ENCODE results near the gene TMEM191C.
"Not testable (repeated sequence)": the region's sequence is repeated elsewhere in the genome, so short reads cannot be mapped to it uniquely, and the experiment has no call there.

Gene TMEM191C

DNA sequence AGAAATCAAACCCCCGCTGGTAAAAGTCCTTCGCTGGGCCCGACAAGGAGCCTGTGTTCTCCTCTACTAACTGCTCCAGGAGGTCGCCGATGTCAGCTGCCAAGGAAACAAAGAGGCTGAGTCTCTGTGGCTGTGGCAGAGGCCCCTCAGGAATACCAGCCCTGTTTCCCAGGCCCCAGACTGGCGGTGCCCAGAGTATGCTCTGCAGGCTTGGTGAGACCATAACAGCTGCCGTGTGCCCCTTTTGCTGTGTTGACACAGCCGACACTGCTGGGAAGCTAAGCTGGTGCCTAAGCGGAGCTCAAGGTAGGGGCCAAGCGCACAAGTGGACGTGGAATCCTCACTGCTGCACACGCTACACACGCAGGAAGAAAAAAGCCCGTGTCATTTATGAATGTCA lies 16.9 kb downstream of the TMEM191C start:
- not testable (repeated sequence) for DNase-seq

DNA sequence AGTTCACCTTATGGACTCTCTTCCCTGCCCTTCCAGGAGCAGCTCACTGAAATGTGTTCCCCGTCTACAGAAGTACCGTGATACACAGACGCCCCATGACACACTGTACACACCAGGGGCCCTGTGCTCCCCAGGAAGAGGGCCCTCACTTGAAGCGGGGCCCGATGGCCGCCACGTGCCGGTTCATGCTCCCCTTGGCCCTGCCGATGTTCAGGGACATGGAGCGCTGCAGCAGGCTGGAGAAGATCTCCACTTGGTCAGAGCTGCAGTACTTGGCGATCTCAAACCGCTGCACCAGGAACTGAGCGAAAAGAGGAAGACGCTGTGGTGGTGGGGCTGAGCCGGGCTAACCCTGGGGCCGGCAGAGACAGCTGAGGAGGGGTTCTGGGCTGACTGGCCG lies 20.5 kb downstream of the TMEM191C start:
- not testable (repeated sequence) for DNase-seq

DNA sequence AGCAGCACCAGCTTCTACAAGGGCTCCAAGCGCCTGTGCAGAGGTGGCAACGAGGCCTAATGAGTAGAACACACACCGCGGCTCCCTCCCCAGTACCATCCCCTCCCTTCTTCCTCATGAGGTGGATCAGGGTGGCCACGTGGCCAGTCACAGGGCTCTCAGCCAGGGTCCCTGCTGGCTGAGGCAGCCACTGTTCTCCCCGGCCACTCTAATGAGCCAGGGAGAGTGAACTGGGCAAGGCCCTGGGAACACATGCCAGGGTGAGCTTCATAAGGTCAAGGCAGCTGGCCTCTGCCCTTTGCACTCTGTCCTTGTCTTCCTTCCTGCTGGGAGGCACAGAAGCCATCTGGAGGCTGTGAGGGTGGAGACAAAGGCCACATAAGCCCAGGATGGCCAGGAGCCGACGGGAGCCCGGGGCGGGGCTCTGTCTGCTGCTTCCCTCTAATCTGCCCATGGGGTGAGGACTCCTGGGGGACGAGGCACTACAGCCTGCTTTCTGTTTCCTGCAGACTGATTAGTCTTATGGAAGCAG lies 22.0 kb downstream of the TMEM191C start:
- DNase-seq, result not testable (repeated sequence)

DNA sequence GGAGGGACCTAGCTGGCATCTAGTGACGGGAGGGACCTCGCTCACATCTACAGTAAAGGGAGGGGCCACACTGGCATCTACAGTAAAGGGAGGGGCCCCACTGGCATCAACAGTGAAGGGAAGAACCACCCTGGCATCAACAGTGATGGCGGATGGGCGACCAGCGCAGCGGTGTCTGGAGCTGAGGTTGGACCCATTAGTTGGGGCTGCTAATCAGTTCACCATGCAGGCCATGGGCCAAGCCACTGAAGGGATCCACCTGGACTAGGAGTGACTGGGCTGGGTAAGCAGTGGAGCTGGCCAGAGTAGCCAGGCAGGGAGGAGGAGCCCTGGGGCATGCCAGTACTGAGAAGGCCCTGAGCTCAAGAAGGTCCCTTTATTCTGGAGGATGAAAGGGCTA lies 23.4 kb downstream of the TMEM191C start:
- not testable (repeated sequence) for DNase-seq

- DNase-seq, result not testable (repeated sequence)
Observed at GRCh38 chr22:21492271-21492670, 25.1 kb downstream of the TMEM191C start.

DNA sequence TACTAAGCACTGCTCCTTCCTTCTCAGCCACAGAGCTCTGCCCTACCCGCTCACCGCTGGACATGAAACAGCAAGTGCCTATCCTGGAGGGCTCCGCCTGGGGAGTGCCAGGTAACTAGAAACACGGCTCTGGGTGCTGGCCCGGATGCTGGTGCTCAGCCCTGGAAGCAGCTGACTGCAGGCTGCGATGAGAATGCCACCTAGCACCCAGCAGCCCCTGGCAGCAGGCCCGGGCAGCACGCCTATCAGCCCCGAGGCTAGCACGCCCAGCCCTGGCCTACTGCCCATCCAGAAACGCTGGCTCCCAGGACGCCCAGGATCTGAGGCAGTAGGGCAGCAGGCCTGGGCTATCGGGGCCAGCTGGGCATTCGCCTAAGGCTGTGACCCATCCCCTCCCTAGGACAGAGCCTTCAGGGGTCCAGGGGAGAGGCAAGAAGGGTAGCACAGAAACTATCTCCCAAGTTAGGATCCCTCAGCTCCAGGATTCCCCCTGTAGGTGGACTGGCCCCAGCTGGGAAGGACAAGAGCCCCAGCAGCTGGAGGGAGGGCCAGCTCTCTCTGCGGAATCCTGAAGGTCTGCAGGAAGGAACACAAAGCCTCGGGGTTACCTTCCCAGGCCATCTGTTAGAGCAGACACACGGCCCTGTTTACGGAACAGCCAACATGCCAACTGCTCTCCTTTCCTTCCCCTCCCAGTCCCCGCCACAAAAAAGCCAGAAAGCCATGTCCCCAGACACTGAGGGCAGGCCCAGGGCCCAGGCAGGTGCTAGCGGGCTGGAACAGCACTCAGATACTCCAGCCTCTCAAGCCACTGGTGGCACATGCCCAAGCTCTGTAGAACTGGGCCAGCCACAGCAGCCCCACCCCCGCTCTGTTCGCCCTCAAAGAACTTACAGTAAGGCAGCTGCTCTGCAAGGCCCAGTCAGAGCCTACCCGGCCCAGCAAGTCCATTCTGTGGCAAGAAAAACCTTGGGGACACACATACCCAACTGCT lies 26.9 kb downstream of the TMEM191C start:
- DNase-seq, result not testable (repeated sequence)

- not testable (repeated sequence) for DNase-seq
Observed at GRCh38 chr22:21497984-21498383, 30.8 kb downstream of the TMEM191C start.

- not testable (repeated sequence) for DNase-seq
Observed at GRCh38 chr22:21498489-21498888, 31.3 kb downstream of the TMEM191C start.

DNA sequence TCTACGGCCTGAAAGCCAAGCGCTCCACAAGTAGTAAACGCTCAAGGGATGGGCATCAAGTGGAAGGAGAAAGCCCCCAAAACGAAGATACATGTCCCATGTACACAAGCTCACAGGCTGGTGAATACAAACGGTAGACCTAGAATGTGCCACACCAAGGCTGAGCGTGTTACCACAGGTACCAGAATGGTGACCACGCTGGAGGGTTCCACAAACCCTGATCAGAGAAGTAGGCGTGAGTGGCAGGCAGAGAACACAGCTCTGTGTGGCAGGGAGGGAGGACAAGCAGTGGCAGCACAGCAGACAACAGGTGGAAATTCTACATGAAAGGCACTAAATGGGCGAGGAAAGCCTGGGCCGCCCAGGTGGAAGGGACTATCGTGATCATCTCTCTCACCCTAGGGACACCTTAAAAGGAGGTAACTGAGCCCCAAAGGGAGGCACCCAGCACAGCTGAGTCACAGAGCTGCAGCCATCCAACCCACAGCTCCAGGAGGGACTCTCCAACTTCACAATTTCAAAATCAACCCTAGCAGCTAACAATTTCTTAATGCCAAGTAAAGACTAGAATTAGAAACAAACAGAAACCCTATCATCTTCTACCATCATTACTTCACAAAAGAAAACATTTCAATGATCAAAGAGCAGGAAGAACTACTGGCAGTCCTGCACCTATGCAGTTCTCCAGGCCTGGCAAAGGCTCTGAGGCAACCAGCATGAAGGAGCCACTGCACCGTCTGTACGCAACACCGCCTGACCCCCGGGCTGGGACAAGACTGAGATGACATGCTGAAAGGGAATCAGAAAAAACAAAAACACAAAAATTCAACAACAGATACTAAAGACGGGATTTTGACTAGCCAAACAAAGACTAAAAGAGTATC lies 32.7 kb downstream of the TMEM191C start:
- DNase-seq, result not testable (repeated sequence)

- DNase-seq, result not testable (repeated sequence)
Observed at GRCh38 chr22:21510397-21510796, 43.2 kb downstream of the TMEM191C start.

GRCh38 chr22:21512022-21512421 lies 44.8 kb downstream of the TMEM191C start:
- DNase-seq, result not testable (repeated sequence)

- not testable (repeated sequence) for DNase-seq
Observed at GRCh38 chr22:21514117-21514516, 46.9 kb downstream of the TMEM191C start.

DNA sequence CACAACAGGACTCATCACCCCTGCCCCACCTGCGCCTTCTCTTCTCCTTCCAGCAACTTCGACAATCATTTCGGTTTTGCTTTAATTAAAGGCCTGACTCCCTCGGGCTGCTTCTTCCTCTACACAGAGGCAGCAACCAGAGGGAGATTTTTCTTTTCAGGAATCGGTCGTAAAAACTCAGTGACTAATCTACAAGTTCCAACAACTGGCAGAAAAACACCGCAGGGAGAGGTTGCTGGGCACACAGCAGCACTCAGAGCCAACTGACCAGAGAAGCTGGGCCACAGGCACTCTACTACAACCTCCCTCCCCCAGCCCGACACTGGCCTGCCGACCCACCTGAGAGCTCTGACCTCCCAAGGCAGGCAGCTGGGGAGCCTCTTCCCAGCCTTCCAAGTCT lies 48.0 kb downstream of the TMEM191C start:
- DNase-seq, result not testable (repeated sequence)

DNA sequence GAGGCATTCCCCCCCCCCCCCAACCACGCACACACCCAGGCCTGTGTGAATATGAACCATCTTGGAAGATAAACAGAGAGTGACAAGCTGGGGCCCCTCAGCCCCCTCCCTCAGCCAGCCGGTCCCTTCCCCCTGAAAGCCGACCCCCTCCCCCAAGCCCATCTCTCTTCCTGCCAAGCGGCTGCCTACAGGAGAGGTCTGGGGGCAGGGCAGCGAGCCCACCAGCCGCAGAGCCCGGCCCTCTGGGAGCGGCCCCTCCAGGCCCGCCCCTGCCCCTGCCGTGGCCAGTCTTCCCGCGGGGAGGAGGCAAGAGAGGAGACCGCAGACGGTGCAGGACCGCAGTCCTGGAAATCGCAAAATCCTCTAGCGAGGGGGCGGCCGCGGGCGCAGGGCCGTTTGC lies 49.3 kb downstream of the TMEM191C start:
- not testable (repeated sequence) for DNase-seq

- not testable (repeated sequence) for DNase-seq
Observed at GRCh38 chr22:21516970-21517764, 50.0 kb downstream of the TMEM191C start.
